GM23248 (cell line): Measurements from ENCODE around the gene RASA3. TPM values are rescaled to one million over a fixed set of nuclear protein-coding genes. Genes with fewer than 3 reads are reported as not detected.

Experiments used
- DNase-seq: peaks from one replicate; pipeline ENCODE4 v3.0.0-alpha.2; 2015
- H2AFZ ChIP-seq: fragments of 200-600 bp; sonication (generic); 2 replicates; pipeline ENCODE4 v1.6.1; 2016; ENCODE audit warnings: antibody characterized with exemption
- H3F3A ChIP-seq: fragments of 200-600 bp; sonication (generic); 2 replicates; pipeline ENCODE4 v1.6.1; 2016; ENCODE audit warnings: mild to moderate bottlenecking, antibody characterized with exemption, mixed run types; ENCODE audit not compliant: insufficient read depth
- H3K27ac ChIP-seq: fragments of 200-600 bp; sonication (generic); 2 replicates; pipeline ENCODE4 v1.5.1; 2016; ENCODE audit warnings: mild to moderate bottlenecking
- H3K27me3 ChIP-seq: fragments of 200-600 bp; sonication (generic); replicated peaks from 2 replicates; pipeline ENCODE4 v1.6.1; 2016; ENCODE audit warnings: mild to moderate bottlenecking; ENCODE audit not compliant: insufficient read depth
- H3K36me3 ChIP-seq: fragments of 200-600 bp; sonication (generic); 2 replicates; pipeline ENCODE4 v1.6.1; 2016; ENCODE audit warnings: low read depth, mild to moderate bottlenecking
- H3K4me1 ChIP-seq: fragments of 200-600 bp; sonication (generic); 2 replicates; pipeline ENCODE4 v1.6.1; 2016; ENCODE audit warnings: mild to moderate bottlenecking; ENCODE audit not compliant: insufficient read depth
- H3K4me2 ChIP-seq: fragments of 200-600 bp; sonication (generic); one replicate; pipeline ENCODE4 v1.6.1; 2016; ENCODE audit warnings: mild to moderate bottlenecking; ENCODE audit not compliant: unreplicated experiment
- H3K4me3 ChIP-seq: fragments of 200-600 bp; sonication (generic); 2 replicates; pipeline ENCODE4 v1.5.1; 2016; ENCODE audit warnings: mild to moderate bottlenecking
- H3K79me2 ChIP-seq: fragments of 200-600 bp; sonication (generic); 2 replicates; pipeline ENCODE4 v1.6.1; 2016; ENCODE audit warnings: mild to moderate bottlenecking; ENCODE audit not compliant: insufficient read depth
- H3K9ac ChIP-seq: fragments of 200-600 bp; sonication (generic); 2 replicates; pipeline ENCODE4 v1.6.1; 2016; ENCODE audit warnings: mild to moderate bottlenecking
- H3K9me2 ChIP-seq: fragments of 200-600 bp; sonication (generic); 2 replicates; pipeline ENCODE4 v1.6.1; 2016; ENCODE audit warnings: mixed run types, mild to moderate bottlenecking, moderate library complexity; ENCODE audit not compliant: insufficient read depth
- H3K9me3 ChIP-seq: fragments of 200-600 bp; sonication (generic); one replicate; pipeline ENCODE4 v1.6.1; 2017; ENCODE audit warnings: low read depth
- H4K20me1 ChIP-seq: fragments of 200-600 bp; sonication (generic); 2 replicates; pipeline ENCODE4 v1.6.0; 2016; ENCODE audit not compliant: insufficient read depth
- EZH2 ChIP-seq: fragments of 200-600 bp; sonication (generic); IDR thresholded peaks from 2 replicates; pipeline ENCODE4 v1.6.1; 2018; ENCODE audit warnings: antibody characterized with exemption, mild to moderate bottlenecking; ENCODE audit not compliant: insufficient read depth, poor library complexity, severe bottlenecking
- EZH2phosphoT487 ChIP-seq: fragments of 200-600 bp; sonication (generic); IDR thresholded peaks from 2 replicates; pipeline ENCODE4 v1.6.1; 2018; ENCODE audit warnings: antibody characterized with exemption, moderate library complexity, mild to moderate bottlenecking, low read depth; ENCODE audit not compliant: insufficient read depth
- WGBS, 2 experiments: methylation state at CpG; one replicate each; pipeline ENCODE4 v1.1.6; 2015 to 2017; ENCODE audit warnings: low lambda C conversion rate in 2 of 2, low coverage in 1 of 2; ENCODE audit errors: missing lambda C conversion rate in 2 of 2; 5-methylcytosine and 5-hydroxymethylcytosine counted together
- in situ Hi-C: fragments of 300-500 bp; cut with MboI; formaldehyde crosslinking; loops from 2 replicates; pipeline ENCODE4 v1.15.0; 2020
- polyA plus RNA-seq: library from polyadenylated mRNA; unstranded; fragments of >200 nt; fragmentation: Nextera tagmentation; extraction: Ambion mirVana; gene quantifications from 2 replicates; pipeline ENCODE4 v1.2.1, GENCODE V29; 2016
- total RNA-seq: library from RNA; depleted of rRNA; stranded (reverse); fragments of >200 nt; shearing (Covaris generic); gene quantifications from 2 replicates; pipeline ENCODE4 v1.2.3, GENCODE V29; 2014

RASA3 gene
- total and polyA plus RNA-seq, 2 experiments from 2014 or later: 34.3 to 36.7 TPM

- in situ Hi-C loops: no loop called here
- Histone ChIP-seq H3K9me3 (no peaks in the 10 kb centered on the region), H3F3A (peaks cover 31% of the 10 kb centered on the region), H3K4me2 (peak overlapping the region; percentile 90), H3K9ac (peak overlapping the region; percentile 96), H3K4me1 (peaks cover 27% of the 10 kb centered on the region), H3K9me2 (no peaks in the 10 kb centered on the region), H3K36me3 (no peaks in the 10 kb centered on the region), H2AFZ (peak overlapping the region; percentile 34; the same call in 1 of the 2 replicates), H3K27ac (peak overlapping the region; percentile 96), H3K79me2 (peaks cover 50% of the 10 kb centered on the region), H3K27me3 (no peaks in the 10 kb centered on the region), H4K20me1 (no peaks in the 10 kb centered on the region), H3K4me3 (peak overlapping the region; percentile 93)
- 1% methylated on average over 61 to 76 of the region's 95 CpGs for WGBS, 2 experiments
- DNase-seq: peak; percentile 67
- TF ChIP-seq EZH2: no peak
- TF ChIP-seq EZH2phosphoT487: no peak
These were observed 622 bp downstream of the RASA3 start for GRCh38 chr13:114131583-114132418.

GRCh38 chr13:114130837-114131582, 1.4 kb downstream of the RASA3 start:
- H3K4me1 ChIP-seq: peaks cover 27% of the 10 kb centered on the region
- in situ Hi-C loops: no loop called here
- H3K36me3 ChIP-seq: no peaks in the 10 kb centered on the region
- no peaks in the 10 kb centered on the region for H4K20me1 ChIP-seq
- peaks cover 31% of the 10 kb centered on the region for H3F3A ChIP-seq
- WGBS, 2 experiments: 0% methylated on average over 30 of the region's 30 CpGs
- H3K9me3 ChIP-seq: no peaks in the 10 kb centered on the region
- TF ChIP-seq EZH2 (no peak), EZH2phosphoT487 (no peak)
- peak overlapping the region; percentile 93 for H3K4me3 ChIP-seq
- H3K79me2 ChIP-seq: peaks cover 58% of the 10 kb centered on the region
- H3K9me2 ChIP-seq: no peaks in the 10 kb centered on the region
- DNase-seq: peak; percentile 95
- peak overlapping the region; percentile 96 for H3K9ac ChIP-seq
- no peaks in the 10 kb centered on the region for H3K27me3 ChIP-seq
- H3K4me2 ChIP-seq: peak overlapping the region; percentile 90
- peak overlapping the region; percentile 96 for H3K27ac ChIP-seq
- H2AFZ ChIP-seq: peak overlapping the region; percentile 34; the same call in 1 of the 2 replicates

GRCh38 chr13:114130131-114130836, 2.1 kb downstream of the RASA3 start:
- Histone ChIP-seq H3K9me2 (no peaks in the 10 kb centered on the region), H3K79me2 (peaks cover 63% of the 10 kb centered on the region), H3K9me3 (no peaks in the 10 kb centered on the region), H3K36me3 (no peaks in the 10 kb centered on the region), H4K20me1 (no peaks in the 10 kb centered on the region), H3K27ac (peak overlapping the region; percentile 96), H3K4me3 (peak overlapping the region; percentile 93), H3K4me2 (peak overlapping the region; percentile 90), H3K4me1 (peaks cover 27% of the 10 kb centered on the region), H2AFZ (peak overlapping the region; percentile 34; the same call in 1 of the 2 replicates), H3K9ac (peak overlapping the region; percentile 96), H3F3A (peaks cover 34% of the 10 kb centered on the region), H3K27me3 (no peaks in the 10 kb centered on the region)
- DNase-seq: peak; percentile 37
- 14 to 15% methylated on average over 14 of the region's 18 CpGs for WGBS, 2 experiments
- TF ChIP-seq EZH2 (no peak), EZH2phosphoT487 (no peak)
- in situ Hi-C loops: no loop called here

- no peaks in the 10 kb centered on the region for H3K9me2 ChIP-seq
- H3K4me1 ChIP-seq: peaks cover 27% of the 10 kb centered on the region
- in situ Hi-C loops: no loop called here
- no peak overlapping the region for H2AFZ ChIP-seq
- H3K27ac ChIP-seq: peak overlapping the region; percentile 96
- peaks cover 69% of the 10 kb centered on the region for H3K79me2 ChIP-seq
- H3K9me3 ChIP-seq: no peaks in the 10 kb centered on the region
- H3K4me2 ChIP-seq: peak overlapping the region; percentile 90
- DNase-seq: no peak
- H3F3A ChIP-seq: peaks cover 36% of the 10 kb centered on the region
- 64 to 78% methylated on average over 8 to 9 of the region's 9 CpGs for WGBS, 2 experiments
- H3K36me3 ChIP-seq: no peaks in the 10 kb centered on the region
- no peaks in the 10 kb centered on the region for H3K27me3 ChIP-seq
- H3K9ac ChIP-seq: peak overlapping the region; percentile 96
- TF ChIP-seq EZH2phosphoT487 (no peak), EZH2 (no peak)
- H3K4me3 ChIP-seq: peak overlapping the region; percentile 93
- no peaks in the 10 kb centered on the region for H4K20me1 ChIP-seq
These were observed 2.8 kb downstream of the RASA3 start for GRCh38 chr13:114129649-114130062.
